Left renal pelvis (tissue), 4 donors: Measurements from ENCODE around the gene URI1. TPM values are rescaled to one million over a fixed set of nuclear protein-coding genes. Genes with fewer than 3 reads are reported as not detected.

ENCODE experiments used
- DNase-seq, 4 donors: peaks; one replicate each; pipeline ENCODE4 v3.0.0-alpha.2; 2013; ENCODE audit warnings: low read depth in 4 of 4, low spot score in 3 of 4
- polyA plus RNA-seq, 4 donors: library from polyadenylated mRNA; unstranded; fragments of 120-200 nt; gene quantifications; one replicate each; pipeline ENCODE4 v1.2.1, GENCODE V29; 2013; ENCODE audit not compliant: insufficient read length in 4 of 4

The URI1 gene
- polyA plus RNA-seq, 4 donors: 81.6 to 127 (median 105) TPM

- DNase-seq: no peak
Measured at GRCh38 chr19:29967623-29968022, 25.6 kb downstream of the URI1 start.

GRCh38 chr19:29969891-29970290 lies 27.9 kb downstream of the URI1 start:
- DNase-seq: no peak

- no peak for DNase-seq
Measured at GRCh38 chr19:29971002-29971401, 29.0 kb downstream of the URI1 start.

- no peak for DNase-seq
Measured at GRCh38 chr19:29971648-29972047, 29.6 kb downstream of the URI1 start.

- DNase-seq: no peak
Measured at GRCh38 chr19:29974701-29975100, 32.7 kb downstream of the URI1 start.

GRCh38 chr19:29976151-29976943 lies 34.3 kb downstream of the URI1 start:
- DNase-seq: no peak

GRCh38 chr19:29978080-29978479 lies 36.0 kb downstream of the URI1 start:
- DNase-seq: no peak

GRCh38 chr19:29983568-29983967 lies 41.5 kb downstream of the URI1 start:
- DNase-seq: no peak

GRCh38 chr19:29985196-29985595 lies 43.2 kb downstream of the URI1 start:
- DNase-seq: no peak

GRCh38 chr19:29988351-29988750 lies 46.3 kb downstream of the URI1 start:
- DNase-seq: no peak

- no peak for DNase-seq
Measured at GRCh38 chr19:29992233-29992867, 50.3 kb downstream of the URI1 start.

GRCh38 chr19:29999490-29999889 lies 57.5 kb downstream of the URI1 start:
- no peak for DNase-seq

- no peak for DNase-seq
Measured at GRCh38 chr19:30000862-30001261, 58.8 kb downstream of the URI1 start.

GRCh38 chr19:30001301-30001700 lies 59.3 kb downstream of the URI1 start:
- no peak for DNase-seq

- DNase-seq: no peak
Measured at GRCh38 chr19:30001791-30002190, 59.8 kb downstream of the URI1 start.

- DNase-seq: peak in 1 of 4 donors; percentile 5
Measured at GRCh38 chr19:30003866-30004265, 61.8 kb downstream of the URI1 start.

- no peak for DNase-seq
Measured at GRCh38 chr19:30004403-30004802, 62.4 kb downstream of the URI1 start.

GRCh38 chr19:30006207-30006606 lies 64.2 kb downstream of the URI1 start:
- DNase-seq: no peak

- no peak for DNase-seq
Measured at GRCh38 chr19:30008169-30008568, 66.1 kb downstream of the URI1 start.

GRCh38 chr19:30009013-30009412 lies 67.0 kb downstream of the URI1 start:
- no peak for DNase-seq

GRCh38 chr19:30011051-30011578 lies 69.1 kb downstream of the URI1 start:
- DNase-seq: no peak

GRCh38 chr19:30014770-30015169 lies 72.7 kb downstream of the URI1 start:
- DNase-seq: no peak
